ENCODE measurements around the gene SLC18A3.
A peak's percentile ranks its signal among the peaks of the same experiment; 100 is the strongest.

SLC18A3 gene

DNA sequence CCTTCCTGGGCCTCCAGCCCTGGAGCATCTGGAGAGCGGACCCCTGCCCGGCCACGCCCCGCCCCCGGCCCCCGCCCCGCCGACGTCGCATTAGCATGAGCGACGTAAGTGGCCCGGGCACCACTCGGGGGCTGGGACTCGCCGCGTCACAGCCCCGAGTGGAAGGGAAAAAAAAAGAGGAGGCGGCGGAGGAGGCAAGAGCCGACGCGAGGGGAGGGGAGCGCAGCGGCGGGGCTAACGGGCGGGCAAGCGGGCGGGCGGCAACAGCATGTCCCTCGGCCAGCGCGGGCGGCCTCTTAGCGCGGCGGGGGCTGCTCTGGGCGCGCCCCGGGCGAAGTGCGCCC is at the start of gene SLC18A3:
Gene SLC18A3 (plus strand): TSS at position 197 of the 344 bp plus-strand sequence. CDS start 431 bp downstream, outside the sequence.
- no peak for DNase-seq

DNA sequence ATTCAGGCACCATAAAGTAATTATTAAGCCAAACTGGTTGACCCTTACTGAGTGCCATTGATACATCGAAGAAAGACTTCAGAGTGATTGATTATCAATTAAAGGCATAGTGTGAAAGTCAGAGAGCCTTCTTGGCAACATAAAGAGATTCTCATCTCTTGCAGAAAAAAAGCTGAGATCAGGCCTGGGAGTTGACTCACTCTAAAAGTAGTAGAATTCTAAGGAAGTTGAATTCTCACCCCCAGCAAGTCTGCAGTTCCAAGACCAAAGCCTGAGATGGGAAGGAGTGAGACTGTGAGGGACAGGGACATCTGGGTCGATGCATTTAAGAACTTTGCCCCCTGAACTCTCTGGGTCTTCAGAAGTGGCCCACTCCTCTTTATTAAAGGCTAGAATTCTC is 49.6 kb upstream of the SLC18A3 start:
- no peak for DNase-seq

DNA sequence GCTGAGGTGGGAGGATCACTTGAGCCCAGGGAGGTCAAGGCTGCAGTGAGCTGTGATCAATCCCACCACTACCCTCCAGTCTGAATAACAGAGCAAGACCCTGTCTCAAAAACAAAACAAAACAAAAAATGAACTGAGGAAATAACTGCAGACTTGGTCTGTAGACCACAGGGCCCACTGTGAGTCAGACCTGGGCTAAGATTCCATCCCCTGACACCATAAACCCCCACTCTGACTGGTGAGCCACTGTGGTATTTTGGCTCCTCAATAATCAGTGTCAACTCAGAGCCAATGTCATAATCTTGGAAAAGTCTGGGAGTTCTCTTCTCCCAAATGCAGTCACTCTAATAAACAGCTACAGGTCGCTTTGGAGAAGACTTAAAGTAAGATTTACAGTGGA is 47.2 kb upstream of the SLC18A3 start:
- no peak for DNase-seq

DNA sequence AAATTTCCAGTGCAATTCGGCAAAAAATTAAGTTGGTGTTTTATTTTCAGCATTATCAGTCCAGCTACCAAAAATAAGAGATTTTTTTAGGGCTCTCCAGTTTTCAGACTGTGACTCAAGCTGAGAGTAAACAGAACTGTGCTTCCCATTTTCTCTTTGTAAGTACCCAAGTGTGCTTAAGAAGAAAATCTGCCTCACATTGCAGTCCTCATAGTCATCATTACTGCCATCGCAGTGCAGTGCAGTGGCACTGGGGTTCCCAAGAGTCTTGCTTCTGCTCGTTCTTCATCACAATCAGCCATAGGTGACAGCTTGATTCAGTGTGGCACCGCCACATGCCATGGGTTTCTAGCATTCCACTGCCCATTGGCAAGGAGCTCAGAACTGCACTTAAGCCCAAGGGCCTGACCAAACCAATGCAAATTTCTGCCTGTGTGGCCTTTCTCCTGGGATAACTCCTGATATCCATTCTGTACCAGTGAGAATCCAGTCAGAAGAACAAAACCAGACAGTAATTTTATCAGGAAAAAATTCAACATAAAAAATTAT is 45.6 kb upstream of the SLC18A3 start:
- no peak for DNase-seq

DNA sequence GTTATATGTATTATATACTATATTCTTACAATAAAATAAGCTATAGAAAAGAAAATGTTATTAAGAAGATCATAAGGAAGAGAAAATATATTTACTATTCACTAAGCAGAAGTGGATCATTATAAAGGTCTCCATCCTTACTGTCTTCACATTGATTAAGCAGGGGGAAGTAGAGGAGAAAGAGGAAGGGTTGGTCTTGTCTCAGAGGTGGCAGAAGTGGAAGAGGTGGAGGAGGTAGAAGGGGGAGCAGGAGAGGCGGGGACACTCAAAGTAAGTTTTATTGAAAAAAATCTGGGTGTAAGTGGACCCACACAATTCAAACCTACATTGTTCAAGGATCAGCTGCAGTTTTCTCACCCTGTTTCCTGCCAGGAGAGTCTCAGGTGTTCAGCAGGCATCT is 42.3 kb upstream of the SLC18A3 start:
- DNase-seq = no peak

DNA sequence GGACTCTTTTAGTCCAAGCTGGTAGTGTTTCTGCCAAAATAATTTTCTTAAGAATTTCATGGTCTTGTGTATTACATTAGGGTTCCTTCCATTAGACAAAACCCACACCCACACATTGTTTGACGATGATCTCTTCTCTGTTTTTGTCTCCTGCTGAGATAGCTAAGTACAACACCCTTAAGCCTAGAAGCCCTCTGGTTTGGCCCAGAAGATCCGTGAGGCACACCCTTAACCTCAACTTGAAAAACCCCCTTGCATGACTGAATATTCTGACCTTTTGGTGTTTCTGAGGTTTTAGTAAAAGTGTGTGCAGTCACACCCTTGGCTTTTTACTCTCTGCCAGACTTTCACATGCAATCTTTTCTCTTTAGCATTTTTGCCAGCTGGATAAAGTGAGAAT is 41.9 kb upstream of the SLC18A3 start:
- no peak for DNase-seq

DNA sequence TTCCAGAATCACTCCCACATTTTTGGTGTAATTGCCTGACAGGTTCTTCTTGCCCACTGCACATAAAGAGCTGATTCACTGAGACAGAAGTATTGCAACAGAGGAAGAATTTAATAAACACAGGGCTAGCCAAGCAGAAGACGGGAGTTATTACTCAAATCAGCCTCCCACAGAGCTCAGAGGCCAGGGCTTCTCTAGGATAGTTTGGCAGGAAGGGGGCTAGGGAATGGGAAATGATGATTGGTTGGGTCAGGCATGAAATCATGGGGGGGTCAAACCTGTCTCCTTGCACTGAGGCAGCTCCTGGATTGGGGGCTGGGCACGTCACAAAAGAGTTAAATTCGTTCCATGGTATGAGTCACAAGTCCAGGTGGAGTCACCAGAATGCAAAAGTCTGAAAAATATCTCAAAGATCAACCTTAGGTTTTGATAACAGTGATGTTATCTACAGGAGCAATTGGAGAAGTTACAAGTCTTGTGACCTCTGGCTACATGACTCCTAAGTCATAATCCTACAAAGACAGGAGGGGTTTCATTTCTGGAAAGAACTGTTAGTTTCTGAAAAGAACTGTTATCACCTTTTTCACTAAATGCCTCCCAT is 41.0 kb upstream of the SLC18A3 start:
- no peak for DNase-seq

DNA sequence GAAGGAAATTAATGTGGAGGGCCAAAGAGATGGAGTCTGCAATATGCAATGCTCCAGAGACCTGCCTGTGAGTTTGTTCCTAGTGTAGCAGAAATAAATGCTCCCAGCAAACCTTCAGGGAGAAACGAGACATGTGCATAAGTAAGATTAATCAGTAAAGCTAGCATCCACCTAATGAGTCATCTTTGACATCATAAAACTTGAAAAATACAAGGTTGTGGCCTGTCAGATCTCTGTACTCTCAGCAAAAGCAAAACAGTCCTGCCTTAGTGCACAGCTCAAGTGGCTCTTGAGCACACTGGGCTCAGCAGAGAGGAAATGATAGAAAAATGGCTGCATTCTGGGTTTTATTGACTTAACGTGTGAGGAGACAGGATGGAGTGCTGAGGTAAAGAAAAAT is 38.7 kb upstream of the SLC18A3 start:
- DNase-seq = no peak

DNA sequence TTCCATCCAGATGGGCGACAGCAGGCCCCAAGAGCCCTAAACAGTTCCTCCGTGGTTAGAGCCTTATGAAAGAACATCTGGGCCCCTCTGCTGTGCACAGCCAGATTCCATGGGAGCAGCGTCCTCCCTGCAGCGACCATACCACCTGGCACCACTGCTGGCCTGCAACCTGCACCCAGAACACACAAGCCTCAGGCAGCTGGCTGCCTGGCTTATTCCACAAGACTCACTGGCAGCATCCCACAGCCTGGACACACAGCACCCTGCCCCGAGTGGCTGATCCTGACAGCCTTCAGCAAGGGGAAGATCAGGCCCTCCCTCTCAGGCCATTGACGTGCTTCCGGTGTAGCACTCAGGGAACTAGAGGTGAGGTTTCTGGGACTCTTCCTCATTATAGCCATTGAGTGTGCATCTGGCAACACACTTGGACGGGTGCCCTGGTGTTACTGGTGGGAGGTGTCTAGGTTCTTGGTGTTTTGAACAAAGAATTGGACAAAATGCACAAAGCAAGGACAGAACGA is 37.5 kb upstream of the SLC18A3 start:
- DNase-seq = no peak

DNA sequence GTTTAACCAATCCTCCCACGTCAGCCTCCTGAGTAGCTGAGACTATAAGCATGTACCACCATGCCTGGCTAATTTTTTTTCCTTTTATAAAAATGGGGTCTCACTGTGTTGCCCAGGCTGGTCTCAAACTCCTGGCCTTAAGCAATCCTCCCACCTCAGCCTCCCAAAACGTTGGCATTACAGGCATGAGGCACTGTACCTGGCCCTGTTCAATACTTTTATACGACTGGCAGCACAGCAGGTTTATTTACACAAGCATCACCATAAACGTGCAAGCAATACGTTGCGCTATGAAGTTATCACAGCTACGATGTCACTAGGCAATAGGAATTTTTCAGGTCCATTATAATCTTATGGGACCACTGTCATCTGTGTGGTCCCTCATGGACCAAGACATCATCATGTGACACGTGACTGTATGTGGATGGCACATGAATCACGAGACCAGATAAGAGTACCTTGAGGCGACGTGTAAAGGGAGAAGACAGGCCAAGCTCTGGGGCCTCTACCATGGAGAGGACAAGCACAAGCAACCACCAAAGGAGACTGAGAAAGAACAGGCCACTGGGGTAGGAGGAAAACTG is 34.5 kb upstream of the SLC18A3 start:
- DNase-seq = no peak

DNA sequence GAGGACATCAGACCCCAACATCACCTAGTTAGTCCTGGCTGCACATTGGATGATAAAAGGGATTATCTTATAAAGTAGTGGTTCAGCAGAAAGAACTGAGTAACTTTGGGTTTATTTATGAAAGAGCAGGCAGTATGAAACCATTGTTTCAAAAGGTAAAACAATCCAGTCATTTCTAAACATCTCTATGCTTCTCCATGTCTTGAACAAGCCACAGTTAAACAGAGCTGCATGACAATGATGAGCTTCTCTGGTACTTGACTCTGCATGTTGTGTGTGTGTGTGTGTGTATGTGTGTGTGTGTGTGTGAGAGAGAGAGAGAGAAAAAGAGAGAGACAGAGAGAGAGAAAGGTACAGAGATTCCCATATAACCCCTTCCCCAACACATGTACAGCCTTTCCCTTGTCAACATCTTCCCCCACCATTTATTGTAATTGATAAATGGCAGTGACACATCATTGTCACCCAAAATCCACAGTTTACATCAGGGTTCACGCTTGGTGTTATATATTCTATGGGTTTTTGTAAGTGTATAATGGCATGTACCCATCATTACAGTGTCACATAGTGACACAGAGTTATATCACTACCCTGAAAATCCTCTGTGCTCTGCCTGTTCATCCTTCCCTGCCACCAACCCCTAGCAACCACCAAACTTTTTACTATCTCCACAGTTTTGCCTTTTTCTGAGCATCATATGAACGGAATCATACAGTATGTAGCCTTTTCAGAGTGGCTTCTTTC is 32.8 kb upstream of the SLC18A3 start:
- DNase-seq = no peak

DNA sequence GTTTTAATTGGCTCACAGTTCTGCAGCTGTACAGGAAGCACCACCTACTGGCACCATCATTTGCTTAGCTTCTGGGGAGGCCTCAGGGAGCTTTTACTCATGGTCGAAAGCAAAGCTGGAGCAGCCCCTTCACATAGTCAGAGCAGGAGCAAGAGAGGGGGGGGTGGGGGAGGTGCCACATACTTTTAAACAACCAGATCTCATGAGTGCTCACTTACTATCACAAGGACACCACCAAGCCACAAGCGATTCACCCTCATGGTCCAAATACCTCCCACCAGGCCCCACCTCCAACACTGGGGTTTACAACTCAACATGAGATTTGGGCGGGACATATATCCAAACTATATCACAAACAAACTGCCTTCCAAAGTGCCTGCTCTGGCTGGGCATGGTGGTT is 31.7 kb upstream of the SLC18A3 start:
- DNase-seq = no peak

DNA sequence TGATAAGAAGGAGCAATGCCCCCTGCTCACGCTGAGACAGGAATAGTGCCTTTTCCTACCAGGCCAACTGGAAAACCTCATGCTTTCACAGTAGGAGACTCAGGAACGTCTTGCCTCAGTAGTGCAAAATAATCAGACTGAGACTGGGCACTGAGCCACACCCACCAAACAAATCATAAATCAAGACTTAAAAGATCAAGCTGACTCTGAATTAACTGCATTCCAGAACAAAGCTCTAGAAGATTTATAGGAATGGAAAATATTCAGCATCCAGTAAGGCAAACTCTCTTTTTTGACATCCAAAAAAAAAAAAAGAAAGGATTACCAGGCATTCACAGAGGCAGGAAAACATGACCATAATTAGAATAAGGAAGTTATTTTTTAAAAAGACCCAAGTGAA is 30.5 kb upstream of the SLC18A3 start:
- no peak for DNase-seq

DNA sequence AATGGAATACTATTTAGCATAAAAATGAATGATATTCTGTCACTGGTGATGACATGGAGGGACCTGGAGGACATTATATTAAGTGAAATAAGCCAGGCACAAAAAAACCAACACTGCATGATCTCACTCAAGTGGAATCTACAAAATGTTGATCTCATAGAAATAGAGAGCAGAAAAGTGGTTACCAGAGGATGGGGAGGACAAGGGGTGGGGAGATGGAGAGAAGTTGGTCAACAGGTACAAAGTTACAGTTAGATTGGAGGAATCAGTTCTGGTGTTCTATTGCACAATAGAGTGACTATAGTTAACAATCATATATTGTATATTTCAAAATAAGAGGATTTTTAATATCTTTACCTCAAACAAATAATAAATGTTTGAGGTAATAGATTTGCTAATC is 24.7 kb upstream of the SLC18A3 start:
- DNase-seq = no peak

DNA sequence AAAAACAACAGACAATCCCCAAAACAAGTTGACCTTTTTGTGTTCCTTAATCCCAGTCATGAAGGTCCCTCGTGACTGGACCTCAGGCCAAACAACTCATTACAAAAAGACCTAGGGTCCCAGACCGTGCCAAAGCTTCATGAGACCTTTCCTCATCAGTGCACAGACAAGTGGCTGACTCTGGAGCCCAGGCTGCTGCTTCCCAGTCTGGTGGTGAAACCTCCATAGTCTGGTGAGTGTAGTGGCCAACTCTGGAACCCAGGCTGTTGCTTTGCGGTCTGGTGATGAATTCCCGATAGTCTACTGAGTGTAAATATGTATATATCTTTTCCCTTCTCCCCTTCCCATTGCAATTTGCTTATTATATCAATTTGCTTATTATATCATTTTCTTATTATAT is 22.1 kb upstream of the SLC18A3 start:
- no peak for DNase-seq

DNA sequence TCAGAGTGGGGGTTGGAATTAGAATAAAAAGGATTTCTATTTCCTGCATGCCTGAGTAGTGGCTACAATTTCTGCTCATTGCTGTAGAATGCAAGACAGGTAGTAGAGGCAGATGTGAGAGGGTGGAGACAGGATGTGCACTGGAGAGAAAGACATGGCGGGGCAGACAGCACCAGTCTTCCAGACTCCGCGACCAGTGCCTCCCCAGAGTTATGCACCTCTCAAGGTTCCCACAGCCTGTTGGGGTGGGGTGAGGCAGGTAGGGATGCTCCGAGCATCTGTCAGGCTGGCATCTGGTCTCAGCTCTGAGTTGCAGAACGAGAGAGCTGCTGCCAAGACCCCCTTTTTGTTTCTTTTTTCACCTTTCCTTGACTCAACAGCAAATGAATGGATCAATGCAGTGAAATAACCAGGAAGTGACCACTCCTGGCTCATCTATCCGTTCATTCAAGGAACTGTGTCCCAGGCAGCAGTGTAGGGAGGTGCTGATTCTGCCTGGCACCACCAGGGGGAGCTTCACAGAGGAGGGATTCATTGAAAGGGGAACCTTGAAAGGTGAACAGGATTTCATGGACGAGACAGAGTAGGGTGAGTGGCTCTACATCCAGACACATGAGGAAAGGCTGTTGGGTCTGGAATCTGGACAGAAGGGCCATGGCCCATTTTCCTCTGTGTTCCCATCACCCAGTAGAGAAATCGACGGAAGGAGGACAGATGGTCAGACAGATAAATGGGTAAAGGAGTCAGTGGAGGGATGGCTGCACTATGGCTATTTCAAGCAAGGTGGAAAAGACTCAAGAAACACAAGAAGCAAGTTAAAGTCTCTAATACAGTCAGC is 17.2 kb upstream of the SLC18A3 start:
- DNase-seq = peak in 24 of 56 donors; percentile 5 to 60 (median 16)

DNA sequence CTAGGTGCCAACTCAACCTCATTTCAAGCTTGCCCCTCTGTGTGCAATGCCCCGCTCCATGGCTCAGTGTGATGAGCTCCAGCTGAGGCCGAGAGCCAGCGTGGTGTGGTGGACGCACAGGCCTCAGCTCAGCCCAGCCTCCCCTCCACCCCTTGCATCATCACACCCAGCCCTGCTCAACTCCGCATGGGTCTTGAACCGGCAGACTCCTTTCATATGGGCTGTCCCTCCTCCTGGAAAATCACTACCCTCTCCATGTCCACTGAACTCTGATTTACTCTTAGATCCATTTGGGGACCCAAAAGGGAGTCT is 16.6 kb upstream of the SLC18A3 start:
- no peak for DNase-seq

DNA sequence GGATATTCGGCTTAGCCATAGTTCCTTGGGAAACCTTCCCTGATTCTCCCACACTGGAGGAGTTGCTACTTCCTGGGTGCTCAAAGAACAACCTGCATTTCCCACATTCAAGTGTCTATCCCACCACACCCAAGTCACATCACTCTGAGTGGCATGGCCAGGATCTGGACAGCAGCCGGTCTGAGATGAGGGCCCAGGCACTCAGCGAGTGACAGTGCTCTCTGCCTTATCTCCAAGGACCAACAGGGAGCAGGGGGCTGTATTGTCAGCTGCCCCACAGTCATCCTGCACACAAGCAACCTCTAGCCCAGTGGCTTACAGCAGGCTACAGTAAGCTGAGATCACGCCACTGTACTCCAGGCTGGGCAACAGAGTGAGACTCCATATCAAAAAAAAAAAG is 16.1 kb upstream of the SLC18A3 start:
- DNase-seq = no peak

DNA sequence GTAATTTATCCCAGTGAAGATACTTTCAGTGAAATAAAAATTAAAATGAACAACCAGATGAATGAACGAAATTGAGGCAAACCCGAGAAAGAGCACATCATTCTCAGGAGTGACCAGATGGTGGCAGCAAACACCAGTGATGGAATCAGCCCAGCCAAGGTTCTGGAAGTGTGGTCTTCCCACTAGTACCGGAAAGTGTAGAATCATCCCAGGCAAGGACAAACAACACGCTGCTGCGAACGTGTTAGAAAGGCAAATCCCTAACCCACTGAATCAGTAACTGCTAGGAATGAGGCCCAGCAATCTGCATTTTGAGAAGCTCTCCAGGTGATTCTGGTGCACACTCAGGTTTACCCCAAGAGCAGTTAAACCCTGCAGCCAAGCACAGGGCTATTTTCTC is 15.5 kb upstream of the SLC18A3 start:
- DNase-seq = peak in 25 of 56 donors; percentile 5 to 66 (median 26)

DNA sequence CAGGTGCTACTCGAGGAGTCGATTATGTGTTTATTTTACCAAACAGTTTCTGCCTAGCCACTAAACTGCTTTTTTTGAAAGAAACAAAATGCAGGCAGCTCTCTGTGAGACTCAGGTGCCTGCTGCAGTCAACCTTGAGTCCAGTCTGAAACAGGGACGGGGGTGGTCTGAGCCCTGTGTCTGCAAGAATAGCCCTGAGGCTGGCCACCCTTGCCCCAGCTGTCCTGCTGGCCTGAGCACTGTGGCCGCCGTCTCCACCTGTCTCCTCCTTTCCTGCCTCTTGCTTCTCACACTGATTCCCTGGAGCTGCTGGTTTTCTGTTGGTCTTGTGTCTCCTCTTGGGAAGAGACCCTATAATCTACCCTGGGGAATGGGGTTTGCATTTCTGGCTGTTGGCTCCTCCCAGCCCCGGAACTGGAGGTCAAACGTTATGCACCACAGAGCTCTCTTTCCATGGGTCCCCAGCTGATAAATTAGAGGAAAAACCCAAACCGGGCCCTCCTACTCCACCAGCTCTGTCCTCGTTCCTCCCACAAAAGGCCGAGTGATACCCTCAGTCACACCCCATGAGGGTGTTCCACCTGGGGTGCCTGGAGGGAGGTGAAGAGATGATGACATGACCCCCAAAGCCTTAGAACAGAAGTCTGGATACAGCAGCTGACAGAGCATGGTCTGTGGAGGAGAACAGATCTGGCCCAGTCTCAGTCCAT is 15.0 kb upstream of the SLC18A3 start:
- DNase-seq = no peak
